Ascending aorta (tissue), 2 donors: Measurements from ENCODE around the gene SCYL2. TPM values are rescaled to one million over a fixed set of nuclear protein-coding genes. Genes with fewer than 3 reads are reported as not detected.

ENCODE experiments used
- DNase-seq, 2 donors: peaks; one replicate each; pipeline ENCODE4 v3.0.0-alpha.2; 2019; ENCODE audit warnings: low spot score in 2 of 2
- H3K27ac ChIP-seq, 2 donors: fragments of 200-600 bp; sonication (generic); one replicate each; pipeline ENCODE4 v1.5.1; 2016 to 2017; ENCODE audit warnings: mild to moderate bottlenecking in 1 of 2
- H3K27me3 ChIP-seq: fragments of 200-600 bp; sonication (generic); one replicate; pipeline ENCODE4 v1.5.1; 2017
- H3K36me3 ChIP-seq, 2 donors: fragments of 200-600 bp; sonication (generic); one replicate each; pipeline ENCODE4 v1.5.1; 2016
- H3K4me1 ChIP-seq, 2 donors: fragments of 200-600 bp; sonication (generic); one replicate each; pipeline ENCODE4 v1.5.1; 2016 to 2017; ENCODE audit warnings: mild to moderate bottlenecking in 1 of 2
- H3K4me3 ChIP-seq, 2 donors: fragments of 200-600 bp; sonication (generic); one replicate each; pipeline ENCODE4 v1.5.1; 2016 to 2017; ENCODE audit warnings: mild to moderate bottlenecking in 1 of 2
- H3K9me3 ChIP-seq, 2 donors: fragments of 200-600 bp; sonication (generic); one replicate each; pipeline ENCODE4 v1.5.1; 2016
- CTCF ChIP-seq, 3 experiments: fragments of 200-600 bp in 2 of 3; fragments of 450-650 bp in 1 of 3; sonication (generic) in 2 of 3; IDR thresholded peaks; one replicate each; pipeline ENCODE4 v1.5.1; 2016 to 2019; ENCODE audit warnings: antibody characterized with exemption in 3 of 3, mild to moderate bottlenecking in 1 of 3, moderate library complexity in 1 of 3
- intact Hi-C: fragments of 100-400 bp; cut with DNase I; formaldehyde crosslinking; loops from one replicate; pipeline ENCODE4 v1.15.1; 2023
- total RNA-seq: library from RNA; depleted of rRNA; stranded (reverse); fragments of >200 nt; gene quantifications from one replicate; pipeline ENCODE4 v1.1.0, GENCODE V29; 2016

SCYL2 gene
- total RNA-seq, 1 donor from 2014 or later: 11.6 TPM

- no peak for DNase-seq
- no peak for TF ChIP-seq CTCF (IDR thresholded peaks at IDR 0.05)
- H3K9me3 ChIP-seq: no peaks in the 10 kb centered on the region
- no peak overlapping the region for H3K27ac ChIP-seq
- no peak overlapping the region for H3K4me3 ChIP-seq
- intact Hi-C loops: no loop called here
- no peaks in the 10 kb centered on the region for H3K27me3 ChIP-seq
- H3K36me3 ChIP-seq: peaks cover 17 to 31% of the 10 kb centered on the region in 2 donors
- H3K4me1 ChIP-seq: no peaks in the 10 kb centered on the region
Measured at GRCh38 chr12:100311317-100311716, 44.3 kb downstream of the SCYL2 start.

- DNase-seq: no peak
- intact Hi-C loops: no loop called here
- Histone ChIP-seq H3K27me3 (no peaks in the 10 kb centered on the region), H3K27ac (no peak overlapping the region), H3K4me3 (no peak overlapping the region), H3K9me3 (no peaks in the 10 kb centered on the region), H3K4me1 (no peaks in the 10 kb centered on the region), H3K36me3 (peaks cover 27 to 53% of the 10 kb centered on the region in 2 donors)
- no peak for TF ChIP-seq CTCF (IDR thresholded peaks at IDR 0.05)
Measured at GRCh38 chr12:100317371-100317770, 50.4 kb downstream of the SCYL2 start.

- TF ChIP-seq CTCF (IDR thresholded peaks at IDR 0.05): no peak
- Histone ChIP-seq H3K9me3 (no peaks in the 10 kb centered on the region), H3K4me3 (no peak overlapping the region), H3K4me1 (no peaks in the 10 kb centered on the region), H3K27ac (no peak overlapping the region), H3K27me3 (no peaks in the 10 kb centered on the region), H3K36me3 (peaks cover 16 to 38% of the 10 kb centered on the region in 2 donors)
- DNase-seq: no peak
- intact Hi-C loops: no loop called here
Measured at GRCh38 chr12:100324498-100324897, 57.5 kb downstream of the SCYL2 start.

GRCh38 chr12:100326208-100326607, 59.2 kb downstream of the SCYL2 start:
- H3K4me1 ChIP-seq: no peaks in the 10 kb centered on the region
- no peak overlapping the region for H3K4me3 ChIP-seq
- no peaks in the 10 kb centered on the region for H3K27me3 ChIP-seq
- no peaks in the 10 kb centered on the region for H3K9me3 ChIP-seq
- peaks cover 21 to 48% of the 10 kb centered on the region in 2 donors for H3K36me3 ChIP-seq
- intact Hi-C loops: no loop called here
- no peak for DNase-seq
- no peak for TF ChIP-seq CTCF (IDR thresholded peaks at IDR 0.05)
- H3K27ac ChIP-seq: no peak overlapping the region

- Histone ChIP-seq H3K36me3 (peaks cover 21 to 50% of the 10 kb centered on the region in 2 donors), H3K9me3 (no peaks in the 10 kb centered on the region), H3K27ac (no peak overlapping the region), H3K4me3 (no peak overlapping the region), H3K4me1 (no peaks in the 10 kb centered on the region), H3K27me3 (no peaks in the 10 kb centered on the region)
- intact Hi-C loops: no loop called here
- no peak for TF ChIP-seq CTCF (IDR thresholded peaks at IDR 0.05)
- DNase-seq: no peak
Measured at GRCh38 chr12:100329800-100330199, 62.8 kb downstream of the SCYL2 start.

GRCh38 chr12:100331871-100332270, 64.9 kb downstream of the SCYL2 start:
- Histone ChIP-seq H3K27me3 (no peaks in the 10 kb centered on the region), H3K36me3 (peaks cover 21 to 57% of the 10 kb centered on the region in 2 donors), H3K4me3 (no peak overlapping the region), H3K9me3 (no peaks in the 10 kb centered on the region), H3K27ac (no peak overlapping the region), H3K4me1 (no peaks in the 10 kb centered on the region)
- no peak for DNase-seq
- no peak for TF ChIP-seq CTCF (IDR thresholded peaks at IDR 0.05)
- intact Hi-C loops: no loop called here
